HG02943 (cell line): ENCODE data around the gene METRN.

Source experiments
- ATAC-seq: cut with Tn5 transposase; IDR thresholded peaks from one replicate; pipeline ENCODE4 v1.9.1; 2021; ENCODE audit warnings: mild to moderate bottlenecking, low read depth, moderate library complexity; ENCODE audit not compliant: unreplicated experiment

Gene METRN

DNA sequence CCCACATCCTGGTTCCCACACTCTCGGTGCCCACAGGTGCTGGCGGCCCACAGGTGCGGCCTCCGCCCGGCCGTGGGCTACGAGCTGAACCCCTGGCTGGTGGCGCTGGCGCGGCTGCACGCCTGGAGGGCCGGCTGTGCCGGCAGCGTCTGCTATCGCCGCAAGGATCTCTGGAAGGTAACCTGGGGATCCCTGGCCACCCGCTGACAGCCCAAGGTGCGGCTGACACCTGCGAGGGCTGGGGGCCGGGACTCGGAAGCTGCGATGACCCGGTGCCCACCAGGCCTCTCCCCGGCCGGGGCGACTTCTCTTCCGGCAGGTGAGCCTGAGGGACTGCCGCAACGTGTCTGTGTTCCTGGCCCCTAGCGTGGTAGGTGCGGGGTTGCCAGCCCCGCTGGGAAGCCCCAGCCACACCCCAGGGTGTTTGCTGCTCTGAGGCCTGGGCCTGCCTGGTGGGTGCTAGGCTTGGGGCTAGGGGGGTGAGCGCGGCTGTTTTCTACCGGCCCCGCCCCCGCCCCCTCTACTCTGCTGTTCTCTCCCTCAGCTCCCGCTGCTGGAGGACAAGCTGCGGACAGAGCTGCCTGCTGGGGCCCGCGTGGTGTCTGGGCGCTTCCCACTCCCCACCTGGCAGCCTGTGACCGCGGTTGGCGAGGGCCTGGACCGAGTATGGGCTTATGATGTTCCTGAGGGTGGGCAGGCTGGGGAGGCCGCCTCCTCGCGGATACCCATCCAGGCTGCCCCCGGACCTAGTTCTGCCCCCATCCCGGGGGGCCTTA is 7.0 kb downstream of the METRN start:
- no peak for ATAC-seq

DNA sequence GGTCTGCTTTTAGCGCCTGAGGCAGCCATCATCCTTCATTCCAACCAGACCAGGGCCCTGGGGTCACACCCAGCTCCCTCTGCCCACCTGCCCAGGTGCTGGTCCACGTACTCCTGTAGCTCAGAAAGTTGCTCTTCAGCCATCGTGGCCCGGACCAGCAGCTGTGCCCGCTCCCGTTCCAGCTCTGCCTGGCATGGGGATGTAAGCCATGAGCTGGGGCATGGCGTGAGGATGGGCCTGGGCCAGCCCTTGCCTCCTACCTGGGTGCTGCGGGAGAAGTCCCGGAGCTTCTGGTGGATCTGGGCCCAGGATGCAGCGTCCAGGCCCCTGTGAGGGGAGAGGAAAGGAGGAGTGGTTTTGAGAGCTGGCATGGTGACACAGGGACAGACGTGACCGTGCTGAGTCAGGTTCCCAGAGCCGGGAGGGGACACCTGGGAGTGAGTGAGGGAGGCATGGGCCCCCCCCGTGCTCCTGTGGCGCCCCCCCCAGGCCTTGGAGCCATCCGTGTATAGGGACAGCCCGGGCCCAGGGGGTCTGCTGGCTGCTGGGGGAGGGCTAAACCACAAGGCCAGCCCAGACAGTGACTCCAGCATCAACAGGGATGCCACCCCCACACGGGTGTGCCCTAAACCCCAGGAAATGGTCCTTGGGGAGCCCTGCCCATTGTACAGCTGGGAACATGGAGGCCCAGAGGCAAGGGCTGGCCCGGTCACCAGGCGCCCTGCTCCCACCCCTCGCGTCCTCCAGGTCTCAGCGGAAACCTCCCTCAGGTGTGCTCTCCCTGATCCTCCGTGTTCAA is 8.1 kb downstream of the METRN start:
- no peak for ATAC-seq

DNA sequence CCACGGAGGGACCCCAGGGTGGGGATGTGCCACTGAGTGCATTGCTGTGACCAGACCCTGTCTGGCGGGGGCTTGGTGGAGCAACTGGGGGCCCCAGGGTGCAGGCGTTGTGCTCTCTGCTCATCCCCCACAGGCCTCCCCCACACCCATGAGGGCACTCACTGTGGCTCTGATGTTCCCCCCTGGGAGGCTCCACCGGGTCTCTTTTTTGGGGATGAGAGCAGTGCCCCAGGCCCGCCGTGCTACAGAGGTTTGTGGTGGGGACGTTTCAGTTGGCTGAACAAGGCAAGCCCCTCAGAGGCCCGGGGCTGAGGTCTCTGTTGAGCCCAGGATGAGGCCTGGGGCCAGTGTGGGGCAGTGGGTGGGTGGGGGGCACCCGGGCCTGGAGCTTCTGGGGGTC is 8.8 kb downstream of the METRN start:
- no peak for ATAC-seq

DNA sequence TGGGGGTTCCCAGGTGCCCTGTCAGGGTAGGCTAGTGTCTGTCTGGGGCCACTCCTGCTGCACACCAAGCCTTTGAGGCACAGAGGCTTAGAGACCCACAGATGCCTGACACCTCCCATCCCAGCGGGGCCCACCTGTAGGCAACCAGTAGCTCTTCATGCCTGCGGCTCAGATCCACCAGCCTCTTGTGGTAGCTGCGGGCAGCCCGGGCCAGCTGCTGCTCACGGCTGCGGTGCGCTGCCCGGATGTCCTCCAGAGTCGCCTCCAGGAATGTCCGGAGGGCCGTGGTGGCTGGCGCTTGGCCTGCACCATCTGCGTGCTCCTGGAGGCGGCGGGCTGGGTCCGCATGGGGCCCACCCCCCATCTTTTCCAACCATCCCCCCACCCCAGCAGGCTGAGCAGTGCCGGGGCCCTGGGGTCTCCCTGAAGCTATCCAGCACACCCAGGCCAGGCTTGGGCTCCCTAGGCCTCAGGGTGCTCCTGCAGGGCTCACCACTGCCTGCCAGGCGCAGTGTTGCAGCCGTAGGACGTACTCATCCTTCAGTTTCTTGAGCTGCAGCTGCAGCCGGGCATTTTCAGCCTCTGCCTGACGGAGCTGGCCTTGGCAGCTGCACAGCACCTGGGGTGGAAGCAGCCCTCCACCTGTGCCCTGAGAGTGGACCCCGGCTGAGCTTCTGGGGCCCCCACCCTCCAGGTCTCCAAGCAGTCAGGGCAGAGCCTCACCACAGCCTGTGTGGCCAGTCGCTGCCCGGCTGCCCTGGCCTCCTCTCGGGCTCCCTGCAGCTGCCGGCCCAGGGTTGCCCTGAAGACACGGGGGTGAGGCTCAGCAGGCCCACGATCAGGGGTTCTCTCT is 9.5 kb downstream of the METRN start:
- ATAC-seq, result no peak

DNA sequence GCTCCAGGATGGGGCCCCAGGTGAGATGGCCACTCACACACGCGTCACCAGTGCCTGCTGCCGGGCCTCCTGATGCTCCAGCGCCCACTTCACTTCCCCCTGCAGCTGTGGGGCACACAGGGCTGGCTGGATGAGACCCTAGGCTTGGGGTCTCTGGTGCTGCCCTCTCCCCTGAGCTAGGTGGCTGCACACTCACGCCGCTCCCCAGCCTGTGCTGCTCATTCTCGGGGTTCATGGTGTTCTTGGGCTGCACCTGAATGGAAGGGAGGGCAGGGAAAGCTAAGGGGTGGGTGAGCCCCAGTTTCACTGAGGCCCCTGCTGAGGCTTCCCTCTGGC is 10.1 kb downstream of the METRN start:
- ATAC-seq, result no peak

DNA sequence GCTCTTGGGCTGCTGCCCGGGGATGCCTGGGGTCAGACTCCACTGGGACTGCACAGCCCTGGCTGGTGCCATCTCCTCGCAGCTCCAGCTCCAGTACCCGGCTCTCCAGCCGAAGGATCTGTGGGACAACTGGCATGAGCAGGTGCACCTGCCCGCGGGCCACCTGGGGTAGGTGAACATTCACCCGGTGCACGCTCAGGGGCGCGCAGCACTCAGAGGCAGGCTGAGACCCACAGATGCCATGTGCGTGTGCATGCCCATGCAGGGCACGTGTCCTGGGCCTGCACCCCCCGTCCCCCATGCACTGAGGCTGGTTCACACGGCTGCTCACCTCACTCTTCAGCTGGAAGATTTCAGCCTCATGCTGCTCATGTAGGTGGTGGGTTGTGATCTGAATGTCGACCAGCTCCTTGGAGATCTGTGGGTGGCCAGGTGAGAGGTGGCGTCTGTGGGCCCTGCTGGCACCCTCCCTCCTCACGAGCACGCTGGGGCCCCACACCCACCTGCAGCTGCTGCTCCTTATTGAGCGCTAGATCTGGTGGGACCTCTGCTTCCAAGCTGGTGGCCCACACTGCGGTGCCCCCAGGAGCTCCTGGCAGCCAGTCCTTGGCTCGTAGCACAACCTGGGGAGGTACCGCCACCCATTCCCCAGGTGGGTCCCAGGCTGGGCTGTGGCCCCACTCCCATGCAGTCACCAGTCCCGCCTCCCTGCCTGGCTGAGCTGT is 10.7 kb downstream of the METRN start:
- no peak for ATAC-seq

DNA sequence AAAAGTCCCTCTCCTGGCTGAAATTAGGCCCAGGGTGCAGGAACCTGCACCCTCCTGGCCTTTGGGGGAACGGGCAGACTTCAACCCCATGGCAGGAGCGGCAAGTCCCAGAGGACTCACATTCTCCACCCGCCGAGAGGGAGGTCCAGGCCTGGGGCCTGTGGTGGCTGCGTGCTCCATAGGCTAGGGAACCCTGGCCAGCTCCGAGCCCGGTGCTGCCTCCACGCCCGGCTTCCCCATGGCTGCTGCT is 11.2 kb downstream of the METRN start:
- no peak for ATAC-seq

DNA sequence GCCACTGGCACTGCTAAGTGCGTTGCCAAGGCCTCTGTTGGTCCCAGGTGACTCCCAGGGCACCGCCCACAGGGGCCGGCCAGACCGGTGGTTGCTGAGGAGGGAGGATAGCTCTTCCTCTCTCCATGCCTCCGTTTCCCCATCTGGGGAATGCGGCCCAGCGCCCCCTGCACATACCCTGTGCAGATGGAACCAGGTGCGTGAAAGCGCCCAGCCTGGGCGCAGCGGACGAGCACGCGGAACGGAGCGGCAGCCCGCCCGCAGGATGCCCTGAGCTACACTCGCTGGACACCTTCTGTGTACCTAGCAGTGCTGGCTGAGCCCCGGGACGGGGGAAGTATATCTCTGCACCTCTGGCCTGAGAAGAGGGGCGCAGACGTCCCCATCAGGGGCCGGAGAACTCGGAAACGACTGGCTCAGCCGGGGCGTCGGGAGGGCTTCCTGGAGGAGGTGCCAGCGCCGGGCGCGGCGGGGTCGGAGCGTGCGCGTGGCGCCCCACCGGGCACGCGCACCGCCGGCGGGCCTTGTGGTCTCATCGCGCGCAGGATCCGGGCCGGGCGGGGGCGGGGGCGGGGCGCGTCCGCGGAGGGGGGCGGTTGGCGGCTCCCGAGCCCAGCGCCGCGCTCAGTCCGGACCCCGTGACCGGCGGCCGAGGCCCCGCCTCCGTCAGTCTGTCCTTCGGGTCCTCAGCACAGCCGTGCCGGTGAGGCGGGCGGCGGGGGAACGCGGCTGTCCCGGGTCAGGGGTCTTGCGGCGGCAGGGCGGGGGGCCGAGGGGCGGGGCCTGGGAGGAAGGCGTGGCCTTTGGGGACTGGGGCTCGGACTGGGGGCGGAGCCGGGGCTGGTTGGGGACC is 11.7 kb downstream of the METRN start, which contains the start of the genes CCDC78 and HAGHL:
TSS of gene CCDC78 (minus strand) at position 6 of the 853 bp plus-strand sequence. CDS start 76 bp downstream, outside the sequence.
TSS of gene HAGHL (plus strand) at position 669 of the 853 bp plus-strand sequence. CDS start 404 bp downstream, outside the sequence.
- no peak for ATAC-seq

DNA sequence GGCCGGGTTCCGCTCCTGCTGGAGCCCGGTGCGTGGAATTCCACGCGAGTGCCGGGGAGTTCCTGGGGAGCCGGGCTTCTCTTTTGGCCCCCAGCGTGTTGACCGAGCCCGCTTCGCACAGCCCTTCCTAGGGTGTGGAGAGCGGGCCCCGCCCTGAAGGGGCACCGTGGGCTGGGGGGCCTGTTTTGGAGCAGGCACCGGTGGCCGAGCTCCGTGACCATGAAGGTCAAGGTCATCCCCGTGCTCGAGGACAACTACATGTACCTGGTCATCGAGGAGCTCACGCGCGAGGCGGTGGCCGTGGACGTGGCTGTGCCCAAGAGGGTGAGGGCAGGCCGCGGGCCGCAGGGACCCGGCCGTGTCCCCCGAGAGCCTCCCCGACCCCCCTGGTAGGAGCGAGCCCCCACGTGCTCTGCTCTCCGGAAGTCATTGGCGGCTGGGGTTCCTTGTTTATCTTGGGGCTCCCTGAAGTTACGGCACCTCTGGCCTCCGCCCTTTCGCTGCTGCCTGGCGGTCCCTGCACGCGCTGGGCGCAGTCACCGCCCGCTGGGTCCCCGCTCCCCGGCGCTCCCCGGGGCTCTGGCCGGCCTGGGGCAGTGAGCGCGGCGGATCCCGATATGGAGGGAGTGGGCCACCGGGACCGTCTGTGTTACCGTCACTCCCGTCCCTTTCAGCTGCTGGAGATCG is 12.5 kb downstream of the METRN start:
- ATAC-seq, result no peak

DNA sequence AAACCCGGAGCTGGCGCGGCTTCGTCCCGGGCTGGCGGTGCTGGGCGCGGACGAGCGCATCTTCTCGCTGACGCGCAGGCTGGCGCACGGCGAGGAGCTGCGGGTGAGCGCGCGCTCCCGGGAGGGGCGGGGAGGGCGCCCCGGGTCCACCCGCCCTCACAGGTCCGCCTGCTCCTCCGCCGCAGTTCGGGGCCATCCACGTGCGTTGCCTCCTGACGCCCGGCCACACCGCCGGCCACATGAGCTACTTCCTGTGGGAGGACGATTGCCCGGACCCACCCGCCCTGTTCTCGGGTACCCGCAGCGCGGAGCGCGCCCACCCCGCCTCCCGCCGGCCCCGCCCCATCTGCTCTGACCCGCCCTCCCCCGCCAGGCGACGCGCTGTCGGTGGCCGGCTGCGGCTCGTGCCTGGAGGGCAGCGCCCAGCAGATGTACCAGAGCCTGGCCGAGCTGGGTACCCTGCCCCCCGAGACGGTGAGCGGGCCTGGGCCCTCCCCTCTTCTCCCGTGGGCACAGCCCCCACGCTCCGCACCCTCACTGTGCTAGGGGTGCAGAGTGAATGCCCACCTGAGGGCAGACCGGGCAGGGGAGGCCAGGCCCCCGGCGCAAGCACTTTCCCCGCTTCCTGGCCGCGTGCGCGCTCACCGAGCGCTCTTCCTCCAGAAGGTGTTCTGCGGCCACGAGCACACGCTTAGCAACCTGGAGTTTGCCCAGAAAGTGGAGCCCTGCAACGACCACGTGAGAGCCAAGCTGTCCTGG is 13.4 kb downstream of the METRN start:
- no peak for ATAC-seq

DNA sequence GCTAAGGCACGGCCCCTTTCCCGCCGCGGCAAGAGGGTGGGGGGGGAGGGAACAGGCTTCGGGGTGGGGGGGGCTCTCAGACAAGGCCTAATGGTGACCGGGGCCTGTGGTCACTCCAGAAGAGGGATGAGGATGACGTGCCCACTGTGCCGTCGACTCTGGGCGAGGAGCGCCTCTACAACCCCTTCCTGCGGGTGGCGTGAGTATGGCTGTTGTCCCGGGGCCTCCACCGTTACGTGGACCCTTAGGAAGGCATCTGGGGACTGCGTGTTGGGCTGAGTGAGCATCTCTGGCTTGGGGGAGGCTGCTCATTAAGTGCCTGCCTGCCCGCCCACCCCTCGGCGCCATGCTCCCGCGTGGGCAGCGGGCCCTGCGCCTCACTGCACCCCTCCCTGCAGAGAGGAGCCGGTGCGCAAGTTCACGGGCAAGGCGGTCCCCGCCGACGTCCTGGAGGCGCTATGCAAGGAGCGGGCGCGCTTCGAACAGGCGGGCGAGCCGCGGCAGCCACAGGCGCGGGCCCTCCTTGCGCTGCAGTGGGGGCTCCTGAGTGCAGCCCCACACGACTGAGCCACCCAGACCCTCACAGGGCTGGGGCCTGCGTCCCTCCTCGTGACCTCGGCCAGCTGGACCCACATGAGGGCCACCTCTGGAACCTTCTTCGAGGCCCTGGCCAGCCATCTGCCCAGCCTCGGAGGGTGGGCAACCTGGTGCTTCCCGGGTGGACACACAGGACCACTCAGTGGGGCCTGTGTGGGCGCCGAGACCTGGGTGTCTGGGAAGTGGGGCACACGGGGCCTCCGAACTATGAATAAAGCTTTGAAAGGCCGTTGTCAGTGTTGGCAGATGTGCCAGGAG is 14.2 kb downstream of the METRN start:
- ATAC-seq, result no peak

DNA sequence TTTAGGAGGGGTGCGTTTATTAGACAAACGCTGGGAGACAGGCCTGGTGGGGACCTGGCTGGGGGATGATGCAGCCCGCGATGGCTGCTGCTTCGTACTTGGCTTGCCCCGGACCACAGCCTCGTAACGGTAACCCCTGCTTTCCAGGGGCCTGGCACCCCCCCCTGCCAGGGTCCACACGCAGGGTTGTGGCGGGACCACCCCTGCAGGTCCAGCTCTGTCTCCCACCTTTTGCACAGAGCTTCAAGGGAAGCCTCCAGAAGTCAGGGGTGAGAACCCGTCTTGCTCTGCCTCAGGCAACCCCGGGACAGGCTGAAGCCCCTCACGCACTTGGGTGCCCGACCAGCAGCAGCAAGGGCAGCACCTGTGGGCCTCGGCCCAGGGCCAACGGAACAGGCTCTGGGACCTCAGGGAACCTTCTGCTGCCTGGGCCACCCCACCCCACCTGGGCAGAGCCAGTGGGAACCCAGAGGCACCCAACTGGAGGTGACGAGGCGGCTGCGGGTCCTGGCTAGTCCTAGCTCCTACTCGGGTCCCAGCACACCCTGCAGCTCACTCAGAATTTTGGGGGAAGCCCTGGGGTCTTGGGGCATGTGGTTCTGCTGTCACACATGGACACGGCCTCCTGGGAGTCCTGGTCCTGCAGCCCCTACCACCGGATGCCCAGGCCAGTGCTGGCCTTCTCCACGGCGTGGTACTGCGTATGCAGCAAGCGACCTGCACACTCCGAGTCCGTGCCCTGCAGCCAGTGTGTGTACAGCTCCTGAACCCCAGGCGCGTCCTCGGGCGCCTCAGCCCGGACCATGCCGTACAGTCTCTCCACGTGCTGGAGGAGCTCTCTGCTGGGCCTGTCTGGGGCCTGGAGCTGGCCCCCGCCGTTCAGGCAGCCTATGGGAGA is 15.1 kb downstream of the METRN start:
- no peak for ATAC-seq

DNA sequence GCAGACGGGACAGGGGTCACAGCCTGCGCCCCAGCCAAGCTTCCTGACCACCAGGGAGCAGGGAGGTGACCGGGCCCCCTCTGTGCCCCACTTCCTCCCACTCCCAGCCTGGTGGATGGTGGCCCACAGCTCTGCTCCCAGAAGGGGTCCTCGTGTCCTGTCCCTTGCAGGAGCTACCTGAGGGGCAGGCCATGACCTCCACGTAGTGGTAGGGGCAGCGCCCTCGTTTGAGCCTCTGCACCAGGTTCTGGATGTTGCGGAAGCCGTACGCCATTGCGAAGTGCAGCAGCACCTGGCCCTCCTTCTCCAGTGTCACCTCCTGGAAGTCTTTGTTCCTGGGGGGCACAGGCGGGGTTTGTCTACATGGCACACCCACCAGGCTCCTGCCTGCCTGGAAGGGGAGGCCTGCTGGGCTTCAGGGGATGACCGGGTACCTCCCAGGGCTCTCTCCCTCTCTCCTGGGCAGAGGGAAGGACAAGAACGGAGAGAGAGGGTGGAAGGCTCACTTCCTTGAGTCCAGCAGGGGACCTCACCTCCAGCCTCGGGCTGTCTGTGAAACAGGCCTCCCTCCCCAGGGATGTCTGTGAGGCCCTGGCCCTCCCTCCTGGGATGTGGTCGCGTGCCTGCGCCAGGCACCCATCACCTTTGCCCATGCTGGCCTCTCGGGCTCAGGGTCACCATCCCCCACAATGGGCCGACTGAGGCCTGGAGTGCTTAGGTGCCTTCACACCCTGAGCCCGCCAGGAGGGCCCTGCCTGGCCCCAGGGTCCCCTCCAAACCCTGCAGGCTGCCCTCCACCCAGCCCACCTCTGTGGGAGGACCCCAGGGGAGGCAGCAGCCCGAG is 16.0 kb downstream of the METRN start:
- no peak for ATAC-seq

DNA sequence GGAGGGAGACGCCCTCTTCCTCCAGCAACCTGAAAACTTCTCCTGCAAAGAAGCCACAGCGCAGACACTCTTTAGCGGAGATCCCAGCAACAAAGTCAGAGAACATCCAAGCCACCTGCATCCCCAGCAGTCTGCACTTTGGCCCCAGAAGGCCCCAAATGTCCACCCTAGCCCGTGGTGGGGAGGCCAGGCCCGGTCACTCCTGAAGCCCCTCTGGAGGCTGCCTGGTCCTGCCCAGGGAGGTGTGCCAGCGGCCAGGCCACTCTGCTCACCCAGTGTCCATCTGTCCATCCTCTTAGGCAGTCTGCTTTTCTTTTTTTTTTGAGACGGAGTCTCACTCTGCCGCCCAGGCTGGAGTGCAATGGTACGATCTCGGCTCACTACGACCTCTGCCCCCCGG is 17.4 kb downstream of the METRN start:
- no peak for ATAC-seq

DNA sequence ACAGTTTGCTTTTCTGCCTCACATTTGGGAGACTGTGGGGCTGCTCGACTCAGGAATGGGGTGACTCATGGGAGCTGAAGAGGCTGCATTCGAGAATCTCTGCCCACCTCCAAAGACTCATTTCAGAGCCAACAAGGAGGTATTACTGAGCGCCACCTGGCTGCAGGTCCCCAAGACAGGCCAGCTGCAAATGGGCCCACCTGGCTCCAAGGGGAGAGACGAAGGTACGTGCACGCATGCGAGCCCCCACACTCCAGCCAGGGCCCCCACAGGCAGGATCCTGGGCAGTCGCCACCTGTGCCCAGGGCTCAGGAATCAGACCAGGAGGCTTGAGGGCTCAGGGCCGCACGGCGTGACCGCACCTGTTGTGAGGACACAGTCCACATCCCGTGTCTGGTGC is 18.0 kb downstream of the METRN start:
- ATAC-seq, result no peak
